SU-DHL-6 (cell line): Measurements from ENCODE around the gene ALDH1A3.

Experiments used
- H2AFZ ChIP-seq: fragments of 200-600 bp; sonication (generic); 2 replicates; pipeline ENCODE4 v1.6.1; 2014; ENCODE audit warnings: low read depth, mild to moderate bottlenecking, moderate library complexity, mixed read lengths, antibody characterized with exemption, low read length; ENCODE audit not compliant: severe bottlenecking
- H3F3A ChIP-seq: fragments of 200-600 bp; shearing (Covaris generic); 2 replicates; pipeline ENCODE4 v1.6.0; 2016; ENCODE audit warnings: antibody characterized with exemption, mild to moderate bottlenecking; ENCODE audit not compliant: insufficient read depth
- H3K27ac ChIP-seq: fragments of 200-600 bp; sonication (generic); 2 replicates; pipeline ENCODE4 v1.5.1; 2016; ENCODE audit warnings: low read depth, mild to moderate bottlenecking, low read length, moderate library complexity, mixed read lengths
- H3K27me3 ChIP-seq: fragments of 200-600 bp; sonication (generic), shearing (Covaris generic); 2 replicates; pipeline ENCODE4 v1.6.0; 2014; ENCODE audit warnings: mild to moderate bottlenecking, low read length
- H3K36me3 ChIP-seq: fragments of 200-600 bp; sonication (generic); 2 replicates; pipeline ENCODE4 v1.6.1; 2014; ENCODE audit warnings: mild to moderate bottlenecking, low read length, mixed read lengths
- H3K4me2 ChIP-seq: fragments of 300-600, 200-600 bp; shearing (Covaris generic), sonication (generic); 2 replicates; pipeline ENCODE4 v1.6.0; 2014; ENCODE audit warnings: low read length, low read depth, mild to moderate bottlenecking; ENCODE audit not compliant: poor library complexity, severe bottlenecking
- H3K4me3 ChIP-seq: fragments of 200-600 bp; sonication (generic); 2 replicates; pipeline ENCODE4 v1.5.1; 2014; ENCODE audit warnings: antibody characterized with exemption, low read length, mild to moderate bottlenecking, mixed read lengths; ENCODE audit not compliant: insufficient read depth, poor library complexity, severe bottlenecking
- H3K79me2 ChIP-seq: fragments of 200-600 bp; sonication (generic); 2 replicates; pipeline ENCODE4 v1.6.1; 2014; ENCODE audit warnings: mild to moderate bottlenecking, low read length, moderate library complexity; ENCODE audit not compliant: insufficient read depth
- H3K9ac ChIP-seq: fragments of 200-600 bp; sonication (generic); 2 replicates; pipeline ENCODE4 v1.7.0; 2014; ENCODE audit warnings: mild to moderate bottlenecking, low read length
- H3K9me2 ChIP-seq: fragments of 200-600 bp; sonication (generic); replicated peaks from 2 replicates; pipeline ENCODE4 v1.6.1; 2014; ENCODE audit warnings: low read length; ENCODE audit not compliant: insufficient read depth
- H3K9me3 ChIP-seq: fragments of 200-600 bp; sonication (generic); 2 replicates; pipeline ENCODE4 v1.6.1; 2014; ENCODE audit warnings: low read length, mixed read lengths; ENCODE audit not compliant: insufficient read depth
- H4K20me1 ChIP-seq: fragments of 200-600 bp; sonication (generic); 2 replicates; pipeline ENCODE4 v1.6.1; 2014; ENCODE audit warnings: low read depth, mild to moderate bottlenecking, antibody characterized with exemption, low read length, moderate library complexity, mixed read lengths
- CTCF ChIP-seq: fragments of 200-600 bp; sonication (generic); IDR thresholded peaks from one replicate; pipeline ENCODE4 v1.5.1; 2017; ENCODE audit warnings: antibody characterized with exemption, mild to moderate bottlenecking, low read length, moderate library complexity; ENCODE audit not compliant: insufficient read depth, poor library complexity, severe bottlenecking
- EZH2phosphoT487 ChIP-seq: fragments of 200-600 bp; sonication (generic), shearing (Covaris generic); conservative IDR thresholded peaks from 2 replicates; pipeline ENCODE4 v1.6.1; 2018; ENCODE audit warnings: mild to moderate bottlenecking, antibody characterized with exemption, low read length, moderate library complexity, mixed read lengths

ALDH1A3 gene

GRCh38 chr15:100869151-100869999 is 10.3 kb upstream of the ALDH1A3 start:
- H3K4me3 ChIP-seq = no peak overlapping the region
- no peaks in the 10 kb centered on the region for H3F3A ChIP-seq
- H3K9me2 ChIP-seq = no peaks in the 10 kb centered on the region
- no peak overlapping the region for H3K27ac ChIP-seq
- no peak overlapping the region for H2AFZ ChIP-seq
- peak; percentile 48 for TF ChIP-seq CTCF
- no peak for TF ChIP-seq EZH2phosphoT487
- H3K9ac ChIP-seq = no peak overlapping the region
- no peak overlapping the region for H3K4me2 ChIP-seq
- no peaks in the 10 kb centered on the region for H4K20me1 ChIP-seq
- peaks cover 10% of the 10 kb centered on the region; the same call in 1 of the 2 replicates for H3K9me3 ChIP-seq
- no peaks in the 10 kb centered on the region for H3K79me2 ChIP-seq
- H3K27me3 ChIP-seq = peaks cover 5% of the 10 kb centered on the region; the same call in 1 of the 2 replicates
- no peaks in the 10 kb centered on the region for H3K36me3 ChIP-seq

GRCh38 chr15:100873029-100873677 is 6.5 kb upstream of the ALDH1A3 start:
- peaks cover 5% of the 10 kb centered on the region; the same call in 1 of the 2 replicates for H3K27me3 ChIP-seq
- H3K36me3 ChIP-seq = no peaks in the 10 kb centered on the region
- H2AFZ ChIP-seq = no peak overlapping the region
- H3K4me2 ChIP-seq = no peak overlapping the region
- no peaks in the 10 kb centered on the region for H3K9me2 ChIP-seq
- peaks cover 10% of the 10 kb centered on the region; the same call in 1 of the 2 replicates for H3K9me3 ChIP-seq
- no peak overlapping the region for H3K9ac ChIP-seq
- no peak for TF ChIP-seq EZH2phosphoT487
- peak; percentile 63 for TF ChIP-seq CTCF
- H4K20me1 ChIP-seq = no peaks in the 10 kb centered on the region
- H3F3A ChIP-seq = no peaks in the 10 kb centered on the region
- H3K4me3 ChIP-seq = no peak overlapping the region
- no peaks in the 10 kb centered on the region for H3K79me2 ChIP-seq
- H3K27ac ChIP-seq = no peak overlapping the region

GRCh38 chr15:100875495-100875894 is 4.1 kb upstream of the ALDH1A3 start:
- Histone ChIP-seq H3K79me2 (no peaks in the 10 kb centered on the region), H3K27ac (no peak overlapping the region), H3K9me2 (no peaks in the 10 kb centered on the region), H3F3A (no peaks in the 10 kb centered on the region), H3K27me3 (no peaks in the 10 kb centered on the region), H3K9me3 (no peaks in the 10 kb centered on the region), H3K4me2 (no peak overlapping the region), H2AFZ (no peak overlapping the region), H4K20me1 (no peaks in the 10 kb centered on the region), H3K36me3 (no peaks in the 10 kb centered on the region), H3K4me3 (no peak overlapping the region), H3K9ac (no peak overlapping the region)
- TF ChIP-seq CTCF = no peak
- no peak for TF ChIP-seq EZH2phosphoT487
